ENCODE results near the gene POLR2A. TPM values are rescaled to one million over a fixed set of nuclear protein-coding genes. Genes with fewer than 3 reads are reported as not detected.
"Not testable (repeated sequence)": the region's sequence is repeated elsewhere in the genome, so short reads cannot be mapped to it uniquely, and the experiment has no call there.

POLR2A gene
- total and polyA plus RNA-seq, 2 experiments from 2014 or later = 46.2 to 75.7 TPM

GRCh38 chr17:7467498-7467897 lies 16.7 kb upstream of the POLR2A start:
- Histone ChIP-seq H3K9ac (no peak overlapping the region), H3K4me3 (no peak overlapping the region), H3K27ac (no peak overlapping the region), H3K79me2 (ENCODE audit: insufficient read depth) (peaks cover 88% of the 10 kb centered on the region), H3K27me3 (replicated peaks; ENCODE audit: insufficient read depth) (no peaks in the 10 kb centered on the region), H3K4me1 (ENCODE audit: insufficient read depth) (0 out of 2 replicates have a peak, but pooled peaks cover 2% of the 10 kb centered on the region), H3K4me2 (ENCODE audit: unreplicated experiment) (no peak overlapping the region), H3F3A (ENCODE audit: insufficient read depth) (no peaks in the 10 kb centered on the region), H3K9me3 (ENCODE audit: low read depth) (no peaks in the 10 kb centered on the region), H3K9me2 (ENCODE audit: insufficient read depth) (no peaks in the 10 kb centered on the region), H4K20me1 (ENCODE audit: insufficient read depth) (no peaks in the 10 kb centered on the region), H3K36me3 (ENCODE audit: low read depth) (peaks cover 7% of the 10 kb centered on the region; the same call in 1 of the 2 replicates), H2AFZ (no peak overlapping the region)
- no peak for DNase-seq
- TF ChIP-seq EZH2phosphoT487 (IDR thresholded peaks at IDR 0.05; ENCODE audit: insufficient read depth, low read depth) (no peak), EZH2 (IDR thresholded peaks at IDR 0.05; ENCODE audit: insufficient read depth, poor library complexity, severe bottlenecking) (no peak)
- in situ Hi-C loops (cut with MboI) = no loop called here
- WGBS, 2 experiments (ENCODE audit: low coverage in 1 of 2, low lambda C conversion rate in 2 of 2, missing lambda C conversion rate in 2 of 2) = 87 to 88% methylated on average over 3 of the region's 3 CpGs

GRCh38 chr17:7468290-7468689 lies 15.9 kb upstream of the POLR2A start:
- Histone ChIP-seq H3K4me3 (no peak overlapping the region), H3K4me2 (ENCODE audit: unreplicated experiment) (no peak overlapping the region), H2AFZ (no peak overlapping the region), H3K27me3 (replicated peaks; ENCODE audit: insufficient read depth) (no peaks in the 10 kb centered on the region), H3K79me2 (ENCODE audit: insufficient read depth) (peaks cover 92% of the 10 kb centered on the region), H3K4me1 (ENCODE audit: insufficient read depth) (0 out of 2 replicates have a peak, but pooled peaks cover 2% of the 10 kb centered on the region), H3F3A (ENCODE audit: insufficient read depth) (no peaks in the 10 kb centered on the region), H3K9me2 (ENCODE audit: insufficient read depth) (no peaks in the 10 kb centered on the region), H3K36me3 (ENCODE audit: low read depth) (peaks cover 4% of the 10 kb centered on the region; the same call in 1 of the 2 replicates), H4K20me1 (ENCODE audit: insufficient read depth) (no peaks in the 10 kb centered on the region), H3K27ac (no peak overlapping the region), H3K9ac (no peak overlapping the region), H3K9me3 (ENCODE audit: low read depth) (no peaks in the 10 kb centered on the region)
- in situ Hi-C loops (cut with MboI) = no loop called here
- WGBS, 2 experiments (ENCODE audit: low coverage in 1 of 2, low lambda C conversion rate in 2 of 2, missing lambda C conversion rate in 2 of 2) = 90 to 95% methylated on average over 11 of the region's 11 CpGs
- no peak for DNase-seq
- TF ChIP-seq EZH2 (IDR thresholded peaks at IDR 0.05; ENCODE audit: insufficient read depth, poor library complexity, severe bottlenecking) (no peak), EZH2phosphoT487 (IDR thresholded peaks at IDR 0.05; ENCODE audit: insufficient read depth, low read depth) (no peak)

- no peaks in the 10 kb centered on the region for H3K9me3 ChIP-seq (ENCODE audit: low read depth)
- no peak overlapping the region for H3K9ac ChIP-seq
- no peak overlapping the region for H3K4me3 ChIP-seq
- 0 out of 2 replicates have a peak, but pooled peaks cover 2% of the 10 kb centered on the region for H3K4me1 ChIP-seq (ENCODE audit: insufficient read depth)
- no peaks in the 10 kb centered on the region for H3K9me2 ChIP-seq (ENCODE audit: insufficient read depth)
- no peak for TF ChIP-seq EZH2phosphoT487 (IDR thresholded peaks at IDR 0.05; ENCODE audit: insufficient read depth, low read depth)
- no peak for TF ChIP-seq EZH2 (IDR thresholded peaks at IDR 0.05; ENCODE audit: insufficient read depth, poor library complexity, severe bottlenecking)
- WGBS, 2 experiments (ENCODE audit: low coverage in 1 of 2, low lambda C conversion rate in 2 of 2, missing lambda C conversion rate in 2 of 2) = 81 to 83% methylated on average over 12 of the region's 12 CpGs
- H3K27me3 ChIP-seq (replicated peaks; ENCODE audit: insufficient read depth) = no peaks in the 10 kb centered on the region
- in situ Hi-C loops (cut with MboI) = no loop called here
- H3K4me2 ChIP-seq (ENCODE audit: unreplicated experiment) = no peak overlapping the region
- H3K79me2 ChIP-seq (ENCODE audit: insufficient read depth) = peaks cover 92% of the 10 kb centered on the region
- 0 out of 2 replicates have a peak, but pooled peaks cover 5% of the 10 kb centered on the region for H3F3A ChIP-seq (ENCODE audit: insufficient read depth)
- H4K20me1 ChIP-seq (ENCODE audit: insufficient read depth) = no peaks in the 10 kb centered on the region
- H3K27ac ChIP-seq = no peak overlapping the region
- no peaks in the 10 kb centered on the region; the same call in 1 of the 2 replicates for H3K36me3 ChIP-seq (ENCODE audit: low read depth)
- no peak overlapping the region for H2AFZ ChIP-seq
- DNase-seq = no peak
Measured at GRCh38 chr17:7468804-7469389, 15.3 kb upstream of the POLR2A start.

GRCh38 chr17:7469843-7470242 lies 14.3 kb upstream of the POLR2A start:
- H3K4me2 ChIP-seq (ENCODE audit: unreplicated experiment); H3K27ac ChIP-seq; H3K27me3 ChIP-seq (replicated peaks; ENCODE audit: insufficient read depth); H2AFZ ChIP-seq; H4K20me1 ChIP-seq (ENCODE audit: insufficient read depth); H3K4me3 ChIP-seq; DNase-seq; H3K9ac ChIP-seq; in situ Hi-C loops (cut with MboI); H3K9me3 ChIP-seq (ENCODE audit: low read depth); H3K36me3 ChIP-seq (ENCODE audit: low read depth); H3K9me2 ChIP-seq (ENCODE audit: insufficient read depth); H3F3A ChIP-seq (ENCODE audit: insufficient read depth); H3K4me1 ChIP-seq (ENCODE audit: insufficient read depth): not testable (repeated sequence)
- WGBS, 2 experiments (ENCODE audit: low coverage in 1 of 2, low lambda C conversion rate in 2 of 2, missing lambda C conversion rate in 2 of 2) = 88% methylated on average over 12 of the region's 12 CpGs
- H3K79me2 ChIP-seq (ENCODE audit: insufficient read depth) = peaks cover 98% of the 10 kb centered on the region

GRCh38 chr17:7470457-7470973 lies 13.7 kb upstream of the POLR2A start:
- H2AFZ ChIP-seq; in situ Hi-C loops (cut with MboI); H3K4me2 ChIP-seq (ENCODE audit: unreplicated experiment); H3K4me1 ChIP-seq (ENCODE audit: insufficient read depth); H3K9ac ChIP-seq; H3K9me2 ChIP-seq (ENCODE audit: insufficient read depth); H3K27me3 ChIP-seq (replicated peaks; ENCODE audit: insufficient read depth); H4K20me1 ChIP-seq (ENCODE audit: insufficient read depth); H3K9me3 ChIP-seq (ENCODE audit: low read depth); H3K36me3 ChIP-seq (ENCODE audit: low read depth); H3K27ac ChIP-seq; DNase-seq; H3K4me3 ChIP-seq: not testable (repeated sequence)
- Histone ChIP-seq H3F3A (ENCODE audit: insufficient read depth) (peaks cover 12% of the 10 kb centered on the region), H3K79me2 (ENCODE audit: insufficient read depth) (peaks cover 100% of the 10 kb centered on the region)
- WGBS, 2 experiments (ENCODE audit: low coverage in 1 of 2, low lambda C conversion rate in 2 of 2, missing lambda C conversion rate in 2 of 2) = 80% methylated on average over 8 of the region's 8 CpGs
